DOHH2 (cell line): ENCODE data around the gene HS2ST1.
"Not testable (repeated sequence)": the region's sequence is repeated elsewhere in the genome, so short reads cannot be mapped to it uniquely, and the experiment has no call there.

ENCODE experiments used
- EZH2phosphoT487 ChIP-seq: fragments of 200-600 bp; sonication (generic); IDR thresholded peaks from 2 replicates; pipeline ENCODE4 v1.6.1; 2017; ENCODE audit warnings: borderline replicate concordance, mild to moderate bottlenecking, antibody characterized with exemption, low read length, moderate library complexity, mixed read lengths
- TF ChIP-seq, protein P1 (sequence below): fragments of 200-600 bp; sonication (generic); IDR thresholded peaks from one replicate; pipeline ENCODE4 v1.5.1; 2014; ENCODE audit warnings: antibody characterized with exemption, mild to moderate bottlenecking, low read depth, low read length; ENCODE audit not compliant: poor library complexity, severe bottlenecking

DNA sequence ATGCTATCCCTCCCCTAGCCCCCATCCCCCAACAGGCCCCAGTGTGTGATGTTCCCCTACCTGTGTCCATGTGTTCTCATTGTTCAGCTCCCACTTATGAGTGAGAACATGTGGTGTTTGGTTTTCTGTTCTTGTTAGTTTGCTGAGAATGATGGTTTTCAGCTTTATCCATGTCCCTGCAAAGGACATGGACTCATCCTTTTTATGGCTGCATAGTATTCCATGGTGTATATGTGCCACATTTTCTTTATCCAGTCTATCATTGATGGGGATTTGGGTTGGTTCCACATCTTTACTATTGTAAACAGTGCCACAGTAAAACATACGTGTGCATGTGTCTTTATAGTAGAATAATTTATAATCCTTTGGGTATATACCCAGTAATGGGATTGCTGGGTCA lies 152.3 kb downstream of the HS2ST1 start:
- TF ChIP-seq, protein P1, sequence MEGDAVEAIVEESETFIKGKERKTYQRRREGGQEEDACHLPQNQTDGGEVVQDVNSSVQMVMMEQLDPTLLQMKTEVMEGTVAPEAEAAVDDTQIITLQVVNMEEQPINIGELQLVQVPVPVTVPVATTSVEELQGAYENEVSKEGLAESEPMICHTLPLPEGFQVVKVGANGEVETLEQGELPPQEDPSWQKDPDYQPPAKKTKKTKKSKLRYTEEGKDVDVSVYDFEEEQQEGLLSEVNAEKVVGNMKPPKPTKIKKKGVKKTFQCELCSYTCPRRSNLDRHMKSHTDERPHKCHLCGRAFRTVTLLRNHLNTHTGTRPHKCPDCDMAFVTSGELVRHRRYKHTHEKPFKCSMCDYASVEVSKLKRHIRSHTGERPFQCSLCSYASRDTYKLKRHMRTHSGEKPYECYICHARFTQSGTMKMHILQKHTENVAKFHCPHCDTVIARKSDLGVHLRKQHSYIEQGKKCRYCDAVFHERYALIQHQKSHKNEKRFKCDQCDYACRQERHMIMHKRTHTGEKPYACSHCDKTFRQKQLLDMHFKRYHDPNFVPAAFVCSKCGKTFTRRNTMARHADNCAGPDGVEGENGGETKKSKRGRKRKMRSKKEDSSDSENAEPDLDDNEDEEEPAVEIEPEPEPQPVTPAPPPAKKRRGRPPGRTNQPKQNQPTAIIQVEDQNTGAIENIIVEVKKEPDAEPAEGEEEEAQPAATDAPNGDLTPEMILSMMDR = not testable (repeated sequence)
- TF ChIP-seq EZH2phosphoT487 = not testable (repeated sequence)
